D721Med (cell line): Measurements from ENCODE around the gene EDA2R.

ENCODE experiments used
- DNase-seq: peaks from one replicate; pipeline ENCODE4 v3.0.0; 2011; ENCODE audit warnings: low spot score; ENCODE audit not compliant: insufficient read length
- FAIRE-seq: peaks from 2 replicates; lab custom pipeline; 2011; peaks lifted over from hg19 to GRCh38; lab: Jason Lieb, UNC
- TF ChIP-seq, protein P1 (sequence below): IDR thresholded peaks from 2 replicates; pipeline ENCODE4 v1.5.1; 2012; ENCODE audit warnings: mild to moderate bottlenecking, control low read depth; ENCODE audit not compliant: insufficient read depth; ENCODE audit errors: missing control alignments

EDA2R gene

DNA sequence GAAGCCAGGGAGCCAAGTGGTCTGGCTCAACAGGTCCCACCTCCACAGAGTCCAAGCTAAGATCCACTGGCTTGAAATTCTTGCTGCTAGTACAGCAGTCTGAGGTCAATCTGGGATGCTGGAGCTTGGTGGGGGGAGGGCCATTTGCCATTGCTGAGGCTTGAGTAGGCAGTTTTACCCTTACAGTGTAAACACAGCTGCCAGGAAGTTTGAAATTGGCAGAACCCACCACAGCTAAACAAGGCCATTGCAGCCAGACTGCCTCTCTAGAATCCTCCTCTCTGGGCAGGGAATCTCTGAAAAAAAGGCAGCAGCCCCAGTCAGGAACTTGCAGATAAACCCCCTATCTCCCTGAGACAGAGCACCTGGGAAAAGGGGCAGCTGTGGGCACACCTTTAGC, 84.9 kb downstream of the EDA2R start:
- TF ChIP-seq, protein P1, sequence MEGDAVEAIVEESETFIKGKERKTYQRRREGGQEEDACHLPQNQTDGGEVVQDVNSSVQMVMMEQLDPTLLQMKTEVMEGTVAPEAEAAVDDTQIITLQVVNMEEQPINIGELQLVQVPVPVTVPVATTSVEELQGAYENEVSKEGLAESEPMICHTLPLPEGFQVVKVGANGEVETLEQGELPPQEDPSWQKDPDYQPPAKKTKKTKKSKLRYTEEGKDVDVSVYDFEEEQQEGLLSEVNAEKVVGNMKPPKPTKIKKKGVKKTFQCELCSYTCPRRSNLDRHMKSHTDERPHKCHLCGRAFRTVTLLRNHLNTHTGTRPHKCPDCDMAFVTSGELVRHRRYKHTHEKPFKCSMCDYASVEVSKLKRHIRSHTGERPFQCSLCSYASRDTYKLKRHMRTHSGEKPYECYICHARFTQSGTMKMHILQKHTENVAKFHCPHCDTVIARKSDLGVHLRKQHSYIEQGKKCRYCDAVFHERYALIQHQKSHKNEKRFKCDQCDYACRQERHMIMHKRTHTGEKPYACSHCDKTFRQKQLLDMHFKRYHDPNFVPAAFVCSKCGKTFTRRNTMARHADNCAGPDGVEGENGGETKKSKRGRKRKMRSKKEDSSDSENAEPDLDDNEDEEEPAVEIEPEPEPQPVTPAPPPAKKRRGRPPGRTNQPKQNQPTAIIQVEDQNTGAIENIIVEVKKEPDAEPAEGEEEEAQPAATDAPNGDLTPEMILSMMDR = no peak
- no peak for DNase-seq
- no peak for FAIRE-seq

DNA sequence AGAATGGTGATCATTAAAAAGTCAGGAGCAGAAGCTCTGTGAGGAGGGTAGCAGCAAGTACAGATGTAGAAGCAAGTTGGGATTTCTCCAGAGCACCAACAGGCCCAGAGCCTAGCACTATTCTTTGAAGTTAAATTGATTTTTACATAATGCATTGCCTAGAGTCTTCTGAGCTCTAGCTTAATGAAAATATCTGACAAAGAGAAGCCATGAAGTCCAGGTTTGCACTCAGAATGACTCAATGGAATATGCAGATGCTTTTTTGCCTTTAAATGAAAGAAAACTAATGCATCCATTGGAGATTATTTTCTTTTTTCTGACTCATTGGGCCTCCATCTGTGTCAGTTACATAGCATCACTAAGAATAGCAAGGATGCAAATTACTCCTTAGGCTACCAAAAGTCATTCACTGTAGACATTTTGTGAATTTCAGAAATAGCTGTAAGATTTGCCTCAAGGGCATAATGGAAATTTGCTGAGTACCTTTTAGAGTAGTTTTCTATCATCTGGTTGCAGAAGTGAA, 91.0 kb downstream of the EDA2R start:
- TF ChIP-seq, protein P1 = no peak
- FAIRE-seq (no peak), DNase-seq (no peak)
